Body of pancreas (tissue), 4 donors: ENCODE data around the gene IGFBP7.

ENCODE experiments used
- CTCF ChIP-seq, 7 experiments: fragments of 450-650 bp in 4 of 7; fragments of 200-600 bp in 3 of 7; sonication (generic) in 3 of 7; IDR thresholded peaks; one replicate each; pipeline ENCODE4 v1.5.1; 2016 to 2019; ENCODE audit warnings: antibody characterized with exemption in 7 of 7
- POLR2A ChIP-seq, 3 donors: fragments of 450-650 bp; IDR thresholded peaks; one replicate each; pipeline ENCODE4 v1.6.1; 2016; ENCODE audit warnings: antibody characterized with exemption in 3 of 3, mild to moderate bottlenecking in 2 of 3

GRCh38 chr4:57044996-57045395 is 65.2 kb downstream of the IGFBP7 start:
- TF ChIP-seq CTCF (IDR thresholded peaks at IDR 0.05) = no peak
- TF ChIP-seq POLR2A (IDR thresholded peaks at IDR 0.05) = no peak
